GM21723 (cell line): Measurements from ENCODE around the gene PRKAG2.

Source experiments
- ATAC-seq: cut with Tn5 transposase; IDR thresholded peaks from one replicate; pipeline ENCODE4 v1.9.1; 2021; ENCODE audit warnings: mild to moderate bottlenecking, moderate library complexity; ENCODE audit not compliant: unreplicated experiment

Gene PRKAG2

DNA sequence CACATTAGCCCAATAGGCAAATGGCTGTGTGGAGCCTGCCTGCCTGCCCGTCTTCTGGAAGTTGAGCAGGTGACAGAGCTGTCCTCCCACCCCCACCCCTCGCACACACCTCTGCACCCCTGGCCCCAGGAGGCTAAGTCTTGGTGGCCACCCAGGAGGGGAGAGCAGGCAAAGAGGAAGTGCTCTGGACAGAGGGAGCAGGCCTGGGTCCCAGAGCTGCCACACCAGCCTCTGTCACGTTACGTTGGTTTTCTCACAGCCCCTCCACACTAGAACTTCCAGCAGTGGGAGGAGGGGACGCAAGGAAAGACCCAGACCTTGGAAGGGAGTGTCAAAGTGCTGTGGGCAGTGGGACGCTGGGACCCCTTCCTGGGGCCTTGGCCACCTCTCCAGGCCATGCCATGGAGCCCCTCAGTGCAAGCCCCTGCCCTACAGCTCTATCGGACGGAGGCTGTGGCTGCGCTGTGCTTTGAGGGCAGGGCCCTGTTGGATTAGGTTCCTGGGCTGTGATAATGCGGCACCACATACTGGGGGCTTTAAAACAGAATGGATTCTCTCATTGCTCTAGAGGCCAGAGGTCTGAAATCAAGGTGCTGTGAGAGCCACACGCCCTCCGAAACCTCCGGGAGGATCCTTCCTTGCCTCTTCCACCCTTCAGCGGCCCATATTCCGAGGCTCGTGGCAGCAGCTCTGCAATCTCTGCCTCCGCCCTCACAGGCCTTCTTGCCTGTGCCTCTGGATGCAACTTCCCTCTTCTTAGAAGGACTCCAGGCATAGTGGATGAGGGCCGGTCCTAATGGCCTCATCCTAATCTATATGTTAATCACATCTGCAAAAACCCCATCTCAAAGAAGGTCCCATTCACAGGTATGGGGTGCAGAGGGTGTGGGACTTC is 9.9 kb downstream of the PRKAG2 start:
- ATAC-seq = no peak

DNA sequence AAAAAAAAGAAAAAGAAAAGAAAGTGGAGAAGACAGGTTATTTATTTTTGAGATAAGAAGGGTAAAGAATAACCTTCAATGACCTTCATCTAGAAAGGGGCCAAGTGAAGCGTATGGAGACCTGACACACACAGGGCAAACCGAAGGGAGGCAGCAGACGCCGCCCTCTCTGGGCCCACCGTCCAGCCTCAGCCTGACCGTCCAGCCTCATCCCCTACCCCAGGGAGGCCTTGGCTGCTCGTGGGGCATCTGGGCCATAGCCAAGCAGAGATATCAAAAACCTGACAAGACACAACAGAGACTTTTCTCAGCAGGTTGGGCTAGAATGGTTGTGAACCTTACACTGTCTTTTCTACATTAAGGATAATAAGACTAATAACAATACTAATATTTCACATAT is 10.9 kb downstream of the PRKAG2 start:
- no peak for ATAC-seq

DNA sequence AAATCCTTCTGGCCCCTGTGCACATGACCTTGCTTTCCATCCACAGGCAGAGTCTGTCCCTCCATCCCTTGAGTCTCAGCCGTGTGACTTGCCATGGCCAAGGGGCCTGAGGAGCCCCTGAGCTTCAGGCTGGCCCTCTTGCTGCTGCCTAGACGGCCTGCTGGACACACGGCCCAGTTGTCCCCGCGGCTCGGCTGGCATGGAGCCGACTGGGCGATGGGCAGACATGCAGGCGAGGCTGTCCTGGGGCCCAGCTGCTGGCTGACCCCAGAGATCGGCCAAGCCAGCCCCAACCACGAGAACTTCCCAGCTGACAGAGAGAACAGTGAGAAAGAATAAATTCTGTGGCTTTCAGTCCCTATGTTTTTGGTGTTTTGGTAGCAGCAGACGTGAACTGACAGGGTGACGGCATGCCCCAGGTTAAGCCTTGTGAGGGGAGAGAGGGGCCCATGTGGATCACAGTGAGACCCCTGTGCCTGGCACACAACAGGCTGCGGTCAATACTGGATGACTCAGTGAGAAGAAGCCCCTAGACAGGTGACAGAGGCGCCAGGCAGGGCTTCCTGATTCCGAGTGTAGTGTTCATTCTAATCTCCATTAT is 11.7 kb downstream of the PRKAG2 start:
- ATAC-seq = no peak

DNA sequence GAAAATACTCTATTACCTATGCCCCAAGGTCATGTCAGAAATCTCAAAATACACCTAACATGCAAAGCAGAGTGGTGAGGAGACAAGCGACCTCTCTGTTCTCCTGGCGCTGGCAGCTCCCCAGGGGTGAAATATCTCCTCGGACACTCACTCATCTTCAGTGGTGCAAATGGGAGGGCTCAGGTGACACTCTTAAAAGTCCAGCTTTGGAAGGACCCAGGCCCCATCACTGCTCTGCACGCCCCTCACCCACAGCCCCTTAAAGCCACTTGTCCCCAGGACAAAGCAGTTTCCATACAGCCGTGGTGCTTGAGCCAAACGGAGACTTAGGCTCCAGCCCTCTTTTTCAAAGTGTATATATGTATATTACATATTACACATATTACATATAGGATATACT is 12.4 kb downstream of the PRKAG2 start:
- no peak for ATAC-seq

DNA sequence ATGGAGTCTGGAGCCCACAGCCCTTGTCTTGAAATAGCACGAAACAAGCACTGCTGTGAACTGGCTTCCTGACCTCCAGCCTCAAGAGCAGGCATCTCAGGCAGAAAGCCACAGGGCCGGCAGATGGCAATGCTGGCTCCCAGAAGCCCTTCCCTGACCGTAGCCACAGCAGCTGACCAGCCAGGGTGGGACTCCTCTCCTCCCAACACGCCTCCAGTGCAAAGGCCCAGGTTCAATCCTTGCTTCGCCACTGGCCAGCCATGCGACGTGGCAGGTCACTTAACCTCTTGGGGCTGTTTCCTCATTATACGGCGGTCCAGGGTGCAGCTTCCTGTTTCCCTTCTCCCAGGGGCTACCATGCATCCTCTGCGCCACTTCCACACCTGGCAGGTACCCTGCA is 12.8 kb downstream of the PRKAG2 start:
- ATAC-seq = no peak

DNA sequence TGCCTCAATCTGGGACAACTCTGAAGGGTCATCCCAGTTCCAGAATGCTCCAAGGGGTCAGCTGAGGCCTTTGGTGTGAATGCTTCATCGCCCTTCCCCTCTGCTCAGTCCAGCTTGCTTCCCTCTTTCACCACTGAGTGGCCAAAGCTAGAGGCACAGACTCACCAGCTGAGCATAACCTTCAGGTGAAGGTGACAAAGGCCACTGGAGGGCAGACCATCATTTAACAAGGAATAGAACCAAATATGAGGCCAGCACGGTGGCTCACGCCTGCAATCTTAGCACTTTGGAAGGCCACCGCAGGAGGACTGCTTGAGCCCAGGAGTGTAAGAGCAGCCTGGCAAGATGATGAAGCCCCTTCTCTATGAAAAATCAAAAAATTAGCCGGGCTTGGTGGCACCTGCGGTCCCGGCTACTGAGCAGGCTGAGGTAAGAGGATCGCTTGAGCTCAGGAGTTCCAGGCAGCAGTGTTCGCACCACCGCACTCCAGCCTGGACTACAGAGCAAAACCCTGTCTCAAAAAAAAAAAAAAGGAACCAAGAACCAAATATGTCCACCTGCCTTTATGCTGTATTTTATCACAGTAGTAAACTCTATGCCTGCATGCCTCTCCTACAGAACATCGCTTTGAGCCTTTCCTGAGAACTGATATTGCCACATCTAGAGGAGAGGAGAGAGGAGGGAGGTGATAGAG is 13.4 kb downstream of the PRKAG2 start:
- no peak for ATAC-seq

DNA sequence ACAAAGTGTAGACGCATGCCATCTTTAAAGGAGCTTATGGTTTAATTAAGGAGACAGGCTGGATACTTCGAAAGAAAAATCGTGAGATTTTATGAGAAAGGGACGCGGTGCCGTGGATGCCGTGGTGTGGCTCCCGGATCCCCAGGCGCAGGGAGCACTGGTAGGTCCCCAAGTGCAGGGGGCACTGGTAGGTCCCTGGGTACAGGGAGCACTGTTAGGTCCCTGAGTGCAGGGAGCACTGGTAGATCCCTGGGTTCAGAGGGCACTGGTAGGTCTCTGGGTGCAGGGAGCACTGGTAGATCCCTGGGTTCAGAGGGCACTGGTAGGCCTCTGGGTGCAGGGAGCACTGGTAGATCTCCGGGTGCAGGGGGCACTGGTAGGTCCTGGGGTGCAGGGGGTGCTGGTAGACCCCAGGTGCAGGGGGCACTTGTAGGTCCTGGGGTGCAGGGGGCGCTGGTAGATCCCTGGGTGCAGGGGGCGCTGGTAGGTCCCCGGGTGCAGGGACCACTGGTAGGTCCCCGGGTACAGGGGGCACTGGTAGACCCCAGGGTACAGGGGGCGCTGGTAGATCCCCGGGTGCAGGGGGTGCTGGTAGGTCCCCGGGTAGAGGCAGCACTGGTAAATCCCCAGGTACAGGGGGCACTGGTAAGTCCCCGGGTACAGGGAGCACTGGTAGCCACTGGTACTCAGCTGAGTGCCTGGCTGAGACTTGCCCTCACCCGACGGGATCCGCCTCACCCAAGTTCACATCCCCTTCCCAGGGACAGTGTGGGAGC is 14.1 kb downstream of the PRKAG2 start:
- ATAC-seq = no peak

DNA sequence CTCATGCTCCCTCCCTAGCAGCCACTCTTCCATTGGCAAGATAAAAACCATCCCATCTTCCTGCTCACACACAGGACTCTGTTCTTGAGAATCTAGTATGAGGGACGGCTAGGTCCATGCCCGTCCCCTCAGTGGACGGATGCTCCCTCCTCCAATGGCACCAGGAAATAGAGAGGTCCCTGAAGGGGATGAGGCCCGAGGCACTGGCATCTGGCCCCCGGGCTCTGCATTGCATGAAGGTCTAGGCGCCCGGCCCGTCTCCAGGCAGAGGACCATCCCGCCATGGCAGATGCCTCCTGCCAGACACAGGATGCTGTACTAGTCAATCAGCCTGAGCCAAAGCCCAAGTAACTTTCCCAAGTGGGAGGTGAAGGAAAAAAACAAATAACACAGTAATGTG is 15.0 kb downstream of the PRKAG2 start:
- ATAC-seq = no peak

DNA sequence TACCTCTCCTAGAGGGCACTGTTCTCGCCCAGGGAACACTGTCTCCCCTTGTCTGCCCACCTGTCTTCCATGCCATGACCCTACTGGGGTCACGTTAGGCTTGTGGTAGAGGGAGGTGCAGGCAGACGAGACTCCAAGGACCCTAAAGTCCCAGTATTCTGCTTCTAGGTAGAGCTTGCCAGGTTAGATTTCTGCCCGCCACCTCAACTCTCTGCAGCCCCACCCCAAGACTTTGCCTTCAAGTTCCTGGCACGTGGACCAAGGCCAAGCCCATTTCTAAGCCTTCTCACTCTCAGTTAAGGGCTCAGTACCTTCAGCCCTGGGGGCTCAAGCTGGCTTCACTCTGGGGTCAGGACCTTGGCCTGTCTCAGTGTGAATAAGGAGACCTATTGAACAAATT is 16.1 kb downstream of the PRKAG2 start:
- no peak for ATAC-seq

DNA sequence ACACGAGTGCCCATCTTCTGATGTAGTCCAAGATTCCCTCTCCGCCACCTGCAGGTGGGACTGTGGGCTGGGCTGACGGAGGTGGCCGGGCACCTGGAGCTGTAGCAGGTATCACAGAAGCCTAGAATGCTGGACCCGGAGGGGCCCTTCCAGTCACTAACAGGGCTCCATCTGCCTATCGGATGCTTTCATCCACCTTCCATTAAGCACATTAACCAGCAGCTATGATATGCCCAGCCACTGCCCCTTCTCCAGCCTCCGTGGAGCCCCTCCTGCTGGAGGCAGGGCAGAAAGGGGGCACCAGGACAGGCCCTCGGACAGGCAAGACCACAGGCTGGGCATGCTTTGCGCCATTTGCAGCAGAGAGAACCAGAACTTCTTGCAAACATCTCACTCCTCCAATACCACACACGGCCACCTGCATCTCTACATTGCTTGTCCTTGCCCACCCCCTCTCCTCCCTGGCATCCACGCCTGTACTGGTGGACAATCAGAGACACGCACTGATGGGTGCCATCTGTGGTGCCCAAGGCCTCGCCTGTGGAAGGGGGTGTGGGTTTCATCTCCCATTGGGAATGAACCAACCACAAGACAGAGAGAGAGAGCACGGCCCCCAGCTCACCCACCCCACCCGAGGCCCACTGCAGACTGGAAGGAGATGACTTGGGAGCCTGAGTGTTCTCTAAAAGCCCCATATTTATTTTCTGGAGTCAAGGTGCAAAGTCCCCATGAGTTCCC is 16.8 kb downstream of the PRKAG2 start:
- no peak for ATAC-seq

DNA sequence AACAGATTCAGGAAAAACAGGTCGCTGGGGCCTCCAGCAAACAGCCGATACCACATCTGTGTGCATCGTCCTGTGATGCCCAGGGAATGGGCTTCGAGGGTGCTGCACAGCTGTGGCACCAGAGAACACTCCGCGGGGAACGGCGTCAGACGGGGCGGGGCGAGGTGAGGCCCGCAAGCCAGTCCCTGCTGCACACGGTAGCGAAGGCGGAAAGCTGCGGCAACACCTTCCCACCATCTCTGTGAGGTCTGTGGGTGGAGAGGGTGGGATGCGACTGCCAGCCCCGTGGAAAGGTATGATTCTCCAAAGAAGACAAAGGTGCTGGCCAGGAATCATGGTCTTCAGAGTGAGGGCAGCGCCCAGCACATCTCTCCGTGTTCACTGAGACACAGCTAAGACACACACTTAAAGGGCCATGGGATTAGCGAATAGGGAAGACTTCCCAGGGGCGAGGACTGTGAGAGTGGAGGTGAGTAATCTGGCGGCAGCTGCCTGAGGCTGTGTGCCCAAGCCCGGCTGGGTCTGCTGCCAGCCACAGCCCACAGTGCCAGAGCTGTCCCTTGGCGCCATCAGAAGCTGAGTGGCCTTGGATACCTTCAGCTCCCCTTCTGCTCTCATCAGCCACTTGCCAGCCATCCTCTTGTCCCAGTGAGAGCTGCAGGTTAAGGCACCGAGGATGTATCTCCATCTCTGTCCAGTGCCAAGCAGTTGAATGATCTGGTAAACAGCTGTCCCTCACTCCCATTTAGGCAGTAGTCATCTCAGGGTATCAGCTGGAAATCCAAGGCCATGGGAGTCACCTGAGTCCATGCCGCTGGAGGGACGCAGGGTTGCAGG is 17.6 kb downstream of the PRKAG2 start:
- ATAC-seq = no peak

DNA sequence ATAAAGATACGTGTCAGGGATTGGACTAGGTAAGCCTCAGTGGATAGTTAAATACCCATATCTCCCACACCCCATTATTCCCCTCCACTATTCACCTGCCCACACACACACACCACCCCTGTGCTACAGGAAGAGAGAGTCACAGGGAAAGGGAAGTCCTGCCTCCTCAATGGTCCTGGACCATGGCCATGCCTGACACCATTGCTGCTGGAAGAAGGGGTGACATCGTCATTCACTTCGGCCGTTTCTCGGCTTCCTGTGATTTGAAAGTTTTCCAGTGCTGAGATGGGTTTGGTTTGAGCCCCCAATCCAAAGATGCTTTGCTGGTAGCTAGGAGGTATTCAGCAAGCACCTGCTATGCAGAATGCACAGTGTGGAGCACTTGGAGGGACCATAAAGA is 18.5 kb downstream of the PRKAG2 start:
- ATAC-seq = no peak

DNA sequence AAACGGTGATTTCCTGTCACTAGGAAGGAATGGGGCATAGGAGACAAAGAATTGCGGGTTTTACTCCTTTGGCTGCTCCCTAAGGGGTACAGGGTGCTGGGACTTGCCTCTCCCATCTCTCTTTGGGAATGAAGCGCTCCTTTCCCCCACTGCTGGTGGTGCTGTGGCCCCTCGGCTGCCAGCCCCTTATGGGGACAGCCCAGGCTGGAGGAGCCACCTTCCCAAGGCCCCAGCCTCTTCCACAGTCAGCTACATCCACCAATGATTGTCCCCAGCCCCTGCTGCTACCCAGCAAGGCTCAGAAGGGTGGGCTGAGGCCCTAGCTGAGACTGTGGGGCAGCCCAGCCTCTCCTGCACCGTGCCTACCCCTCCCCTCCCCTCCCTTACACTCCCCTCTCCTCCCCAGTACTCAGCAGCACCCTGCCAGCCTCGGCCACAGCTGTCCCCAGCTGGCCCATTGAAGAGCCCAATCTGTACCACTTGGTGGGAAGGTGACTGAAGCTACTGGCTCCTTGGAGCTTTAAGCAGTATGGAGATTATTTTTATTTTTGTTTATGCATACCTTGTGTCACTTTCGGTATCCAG is 19.0 kb downstream of the PRKAG2 start:
- ATAC-seq = no peak

DNA sequence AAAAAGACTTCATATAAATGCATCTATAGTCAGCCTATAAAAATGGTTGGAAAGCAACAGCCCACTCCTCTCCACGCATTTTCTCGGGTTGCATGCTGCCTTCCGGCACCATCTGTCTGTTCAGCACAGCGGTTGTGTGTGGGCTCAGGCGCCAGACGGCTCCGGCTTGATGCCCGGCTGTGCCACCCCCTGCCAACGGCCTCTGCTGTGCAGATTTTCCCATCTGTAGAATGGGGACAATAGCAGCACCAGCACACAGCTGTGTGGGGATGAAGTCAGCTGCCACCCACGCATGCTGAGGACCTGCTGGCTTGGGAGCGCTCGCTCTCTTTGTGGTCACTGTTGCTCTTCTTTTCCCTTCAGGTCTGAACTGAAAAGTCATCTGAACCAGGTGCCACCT is 19.5 kb downstream of the PRKAG2 start:
- ATAC-seq = no peak

DNA sequence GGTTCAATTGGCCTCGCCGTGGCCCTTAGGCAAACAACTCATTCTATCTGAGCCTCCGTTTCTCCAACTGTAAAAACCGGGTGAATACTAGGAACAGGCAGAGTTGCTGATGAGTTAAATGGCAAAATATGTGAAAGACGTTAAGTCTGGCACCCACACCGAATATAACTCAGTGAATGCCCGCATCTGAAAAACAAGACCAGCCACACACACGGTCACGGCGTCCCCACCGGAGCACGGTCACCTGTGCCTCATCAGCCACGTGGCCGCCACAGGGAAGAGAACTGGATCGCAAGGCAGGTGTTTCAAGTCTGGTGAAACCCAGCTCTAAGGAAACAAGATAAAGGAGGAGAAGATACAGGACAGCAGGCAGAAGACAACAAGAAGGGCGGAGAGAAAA is 20.4 kb downstream of the PRKAG2 start:
- ATAC-seq = no peak

DNA sequence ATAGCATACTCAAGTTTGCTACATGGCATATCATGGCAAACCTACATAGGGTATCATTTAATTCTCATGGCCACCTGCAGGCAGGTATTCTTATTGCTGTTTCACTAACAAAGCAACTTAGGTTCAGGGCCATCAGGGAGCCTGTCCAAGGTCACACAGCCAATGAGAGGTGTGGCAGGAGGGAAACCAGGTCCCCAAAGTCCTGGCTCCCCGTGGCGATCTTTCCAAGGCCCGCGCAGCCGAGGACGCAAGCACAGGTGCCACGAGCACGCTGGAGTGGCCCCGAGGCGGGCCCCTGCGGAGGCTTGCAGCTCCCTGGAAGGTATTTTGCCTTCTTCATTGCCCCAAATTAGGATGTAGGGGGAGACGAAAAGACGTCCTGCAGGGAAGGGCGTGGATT is 20.8 kb downstream of the PRKAG2 start:
- no peak for ATAC-seq

DNA sequence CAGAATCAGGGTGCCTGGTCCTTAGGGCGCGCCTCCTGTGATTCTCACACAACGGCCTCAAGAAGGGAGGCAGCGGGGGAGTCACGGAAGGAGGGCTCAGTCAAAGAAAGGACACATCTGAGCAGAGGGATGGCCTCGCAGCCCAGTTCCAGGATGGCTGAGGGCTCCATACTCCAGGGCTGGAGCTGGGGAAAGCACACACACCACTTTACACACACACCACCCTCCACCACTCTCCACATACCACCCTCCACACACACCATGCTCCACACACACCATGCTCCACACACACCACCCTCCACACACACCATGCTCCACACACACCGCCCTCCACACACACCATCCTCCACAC is 22.2 kb downstream of the PRKAG2 start:
- ATAC-seq = no peak

DNA sequence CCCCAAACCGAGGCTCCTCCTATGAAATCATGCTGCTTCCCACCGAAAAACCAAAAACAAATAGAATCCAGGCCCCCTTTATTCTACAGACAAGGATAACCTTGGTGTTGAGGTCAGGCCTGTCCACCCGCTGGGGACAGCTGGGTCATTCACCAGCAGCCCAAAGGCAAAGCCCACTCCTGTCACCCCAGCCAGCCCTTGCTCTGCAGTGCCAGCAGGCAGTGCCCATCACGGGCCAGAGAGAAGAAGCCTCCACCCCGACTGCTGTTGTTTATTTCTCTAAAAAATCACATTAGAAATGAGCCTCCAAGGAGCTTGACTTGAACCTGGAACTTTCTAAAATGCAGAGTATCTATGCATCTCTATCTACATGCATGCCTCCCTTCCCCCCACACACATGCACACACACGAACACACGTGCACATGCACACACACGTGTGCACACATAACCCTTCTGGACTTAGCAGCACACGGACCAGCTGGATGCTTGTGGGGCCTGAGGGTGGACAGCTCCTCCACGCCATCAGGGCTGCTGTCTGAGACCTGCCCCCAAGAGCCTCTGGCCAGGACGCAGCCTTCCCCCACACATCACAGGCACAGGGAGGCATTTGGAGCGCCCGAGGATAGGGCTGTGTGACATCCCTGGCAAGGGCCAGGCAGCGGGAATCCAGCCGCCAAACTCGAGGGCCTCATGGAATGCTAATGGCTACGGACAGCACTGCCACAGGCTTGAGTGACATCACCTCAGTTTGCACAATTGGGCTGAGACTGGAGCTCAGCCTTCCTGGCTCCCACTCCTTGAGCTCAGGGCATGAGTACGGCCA is 22.8 kb downstream of the PRKAG2 start:
- no peak for ATAC-seq
